22Rv1 (cell line): ENCODE data around the gene ZNF625.

Experiments used
- CTCF ChIP-seq: fragments of 450-650 bp; IDR thresholded peaks from 2 replicates; pipeline ENCODE4 v1.5.1; 2017; ENCODE audit warnings: mild to moderate bottlenecking
- ZFX ChIP-seq: fragments of 450-650 bp; IDR thresholded peaks from 2 replicates; pipeline ENCODE4 v1.6.1; 2017; ENCODE audit warnings: antibody characterized with exemption, borderline replicate concordance

GRCh38 chr19:12162513-12162881, 6.0 kb upstream of the ZNF625 start:
- no peak for TF ChIP-seq CTCF
- no peak for TF ChIP-seq ZFX
